GM12891 (cell line): Measurements from ENCODE around the gene C5orf24.
"Not testable (repeated sequence)": the region's sequence is repeated elsewhere in the genome, so short reads cannot be mapped to it uniquely, and the experiment has no call there.

Source experiments
- POLR2A ChIP-seq: IDR thresholded peaks from 2 replicates; pipeline ENCODE4 v1.6.1; 2011; ENCODE audit warnings: low read depth, low read length, control low read depth
- POLR2AphosphoS5 ChIP-seq: IDR thresholded peaks from 2 replicates; pipeline ENCODE4 v1.6.1; 2011; ENCODE audit warnings: low read depth, low read length, control low read depth
- SPI1 ChIP-seq: IDR thresholded peaks from 2 replicates; pipeline ENCODE4 v1.6.1; 2011; ENCODE audit warnings: low read depth, low read length, control low read depth
- TAF1 ChIP-seq: IDR thresholded peaks from 2 replicates; pipeline ENCODE4 v1.6.1; 2011; ENCODE audit warnings: low read depth, low read length, control low read depth

DNA sequence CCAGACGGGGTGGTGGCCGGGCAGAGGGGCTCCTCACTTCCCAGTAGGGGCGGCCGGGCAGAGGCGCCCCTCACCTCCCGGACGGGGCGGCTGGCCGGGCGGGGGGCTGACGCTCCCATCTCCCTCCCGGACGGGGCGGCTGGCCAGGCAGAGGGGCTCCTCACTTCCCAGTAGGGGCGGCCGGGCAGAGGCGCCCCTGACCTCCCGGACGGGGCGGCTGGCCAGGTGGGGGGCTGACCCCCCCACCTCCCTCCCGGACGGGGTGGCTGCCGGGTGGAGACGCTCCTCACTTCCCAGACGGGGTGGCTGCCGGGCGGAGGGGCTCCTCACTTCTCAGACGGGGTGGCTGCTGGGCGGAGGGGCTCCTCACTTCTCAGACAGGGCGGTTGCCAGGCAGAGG is 35.9 kb downstream of the C5orf24 start:
- not testable (repeated sequence) for TF ChIP-seq TAF1, POLR2A, POLR2AphosphoS5, SPI1
